Upper lobe of right lung (tissue), 1 donor: ENCODE results near the gene DTX2. TPM values are rescaled to one million over a fixed set of nuclear protein-coding genes. Genes with fewer than 3 reads are reported as not detected.
A peak's percentile ranks its signal among the peaks of the same experiment; 100 is the strongest.
"Not testable (repeated sequence)": the region's sequence is repeated elsewhere in the genome, so short reads cannot be mapped to it uniquely, and the experiment has no call there.

Experiments used
- ATAC-seq: fragments of 200-7000 bp; cut with Tn5 transposase; one replicate; pipeline ENCODE4 v1.9.1; 2020; ENCODE audit warnings: mild to moderate bottlenecking, moderate library complexity
- DNase-seq: peaks from one replicate; pipeline ENCODE4 v3.0.0-alpha.2; 2020
- H3K27ac ChIP-seq: fragments of 200-600 bp; one replicate; pipeline ENCODE4 v1.8.0; 2022
- H3K27me3 ChIP-seq: fragments of 200-600 bp; one replicate; pipeline ENCODE4 v1.8.0; 2022; ENCODE audit warnings: mild to moderate bottlenecking
- H3K36me3 ChIP-seq: fragments of 200-600 bp; one replicate; pipeline ENCODE4 v1.8.0; 2022
- H3K4me1 ChIP-seq: fragments of 200-600 bp; one replicate; pipeline ENCODE4 v1.8.0; 2022
- H3K4me3 ChIP-seq: fragments of 200-600 bp; one replicate; pipeline ENCODE4 v1.8.0; 2022; ENCODE audit warnings: mild to moderate bottlenecking
- H3K9me3 ChIP-seq: fragments of 200-600 bp; one replicate; pipeline ENCODE4 v1.8.0; 2022
- CTCF ChIP-seq: fragments of 200-600 bp; IDR thresholded peaks from one replicate; pipeline ENCODE4 v1.8.0; 2022; ENCODE audit warnings: antibody characterized with exemption
- intact Hi-C: fragments of 100-400 bp; cut with DNase I; formaldehyde crosslinking; loops from one replicate; pipeline ENCODE4 v1.11.0; 2022
- total RNA-seq: library from RNA; stranded (reverse); fragmentation: NEBNext Ultra II Directional; extraction: Animal tissue kit (Norgen Biotek cat#: 25700); gene quantifications from one replicate; pipeline ENCODE4 v1.2.1, GENCODE V29; 2021
- donor health status: DM: no; HTN: yes; CAD: no; lungs with severe emphysema.

Gene DTX2
- total RNA-seq, 1 donor from 2014 or later: 25.6 TPM

- H3K27ac ChIP-seq, intact Hi-C loops, H3K36me3 ChIP-seq, DNase-seq, H3K9me3 ChIP-seq, H3K4me3 ChIP-seq, H3K27me3 ChIP-seq, H3K4me1 ChIP-seq: not testable (repeated sequence)
- ATAC-seq: peak; percentile 82
These were observed 50.7 kb downstream of the DTX2 start for GRCh38 chr7:76511911-76512885.

- Histone ChIP-seq H3K36me3 (no peaks in the 10 kb centered on the region), H3K27me3 (no peaks in the 10 kb centered on the region), H3K9me3 (no peaks in the 10 kb centered on the region), H3K27ac (no peak overlapping the region), H3K4me3 (no peak overlapping the region), H3K4me1 (peaks cover 8% of the 10 kb centered on the region)
- DNase-seq (no peak), ATAC-seq (no peak)
- no peak for TF ChIP-seq CTCF
- intact Hi-C loops: no loop called here
These were observed 51.7 kb downstream of the DTX2 start for GRCh38 chr7:76512941-76513816.

GRCh38 chr7:76513817-76514799 is 52.6 kb downstream of the DTX2 start:
- Histone ChIP-seq H3K27me3 (no peaks in the 10 kb centered on the region), H3K4me1 (peaks cover 8% of the 10 kb centered on the region), H3K36me3 (no peaks in the 10 kb centered on the region), H3K9me3 (no peaks in the 10 kb centered on the region), H3K4me3 (no peak overlapping the region), H3K27ac (no peak overlapping the region)
- intact Hi-C loops: no loop called here
- TF ChIP-seq CTCF: no peak
- no peak for ATAC-seq
- no peak for DNase-seq

- no peak for TF ChIP-seq CTCF
- DNase-seq: no peak
- no peaks in the 10 kb centered on the region for H3K27me3 ChIP-seq
These were observed 53.6 kb downstream of the DTX2 start for GRCh38 chr7:76514926-76515771.

GRCh38 chr7:76515999-76516443 is 54.5 kb downstream of the DTX2 start:
- DNase-seq (peak; percentile 85), ATAC-seq (peak; percentile 72)
- intact Hi-C loops: no loop called here
- Histone ChIP-seq H3K36me3 (no peaks in the 10 kb centered on the region), H3K27me3 (no peaks in the 10 kb centered on the region), H3K4me3 (no peak overlapping the region), H3K9me3 (no peaks in the 10 kb centered on the region), H3K27ac (no peak overlapping the region), H3K4me1 (peaks cover 8% of the 10 kb centered on the region)
- TF ChIP-seq CTCF: peak; percentile 90

More at GRCh38 chr7:76514926-76515771, 53.6 kb downstream of the DTX2 start:
- H3K9me3 ChIP-seq: no peaks in the 10 kb centered on the region
- no peaks in the 10 kb centered on the region for H3K36me3 ChIP-seq
- peaks cover 8% of the 10 kb centered on the region for H3K4me1 ChIP-seq
- no peak overlapping the region for H3K4me3 ChIP-seq
- H3K27ac ChIP-seq: no peak overlapping the region
- ATAC-seq: no peak
- intact Hi-C loops: no loop called here

GRCh38 chr7:76516932-76517331 is 55.4 kb downstream of the DTX2 start:
- H3K27ac ChIP-seq, H3K36me3 ChIP-seq, DNase-seq, intact Hi-C loops, H3K4me3 ChIP-seq, H3K9me3 ChIP-seq, ATAC-seq, H3K4me1 ChIP-seq, H3K27me3 ChIP-seq: not testable (repeated sequence)

- H3K36me3 ChIP-seq, H3K4me3 ChIP-seq, ATAC-seq, DNase-seq, H3K9me3 ChIP-seq, intact Hi-C loops, H3K4me1 ChIP-seq, H3K27ac ChIP-seq, H3K27me3 ChIP-seq: not testable (repeated sequence)
These were observed 64.7 kb downstream of the DTX2 start for GRCh38 chr7:76526183-76526582.

GRCh38 chr7:76531643-76532042 is 70.1 kb downstream of the DTX2 start:
- DNase-seq, H3K9me3 ChIP-seq, ATAC-seq, H3K4me1 ChIP-seq, H3K36me3 ChIP-seq, H3K27me3 ChIP-seq, intact Hi-C loops, H3K4me3 ChIP-seq, H3K27ac ChIP-seq: not testable (repeated sequence)
